ENCODE measurements around the gene ABHD12B.

DNA sequence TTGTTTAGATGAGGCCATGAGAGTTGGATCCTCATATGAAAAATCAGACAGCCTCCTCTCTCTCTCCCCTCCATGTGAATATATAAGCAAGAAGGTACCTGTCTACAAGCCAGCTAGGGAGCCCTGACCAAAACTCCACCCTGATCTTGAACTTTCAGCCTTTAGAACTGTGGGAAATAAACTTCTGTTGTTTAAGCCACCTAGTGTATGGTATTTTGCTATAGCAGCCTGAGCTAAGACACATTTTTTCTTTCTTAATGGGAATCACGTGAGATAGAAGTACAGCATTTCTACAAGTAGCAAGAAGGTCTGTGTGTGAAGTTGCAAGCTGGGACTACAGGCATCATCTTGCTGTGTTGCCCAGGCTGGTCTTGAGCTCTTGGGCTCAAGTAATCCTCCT is 16.3 kb upstream of the ABHD12B start:
- TF ChIP-seq, protein P1, sequence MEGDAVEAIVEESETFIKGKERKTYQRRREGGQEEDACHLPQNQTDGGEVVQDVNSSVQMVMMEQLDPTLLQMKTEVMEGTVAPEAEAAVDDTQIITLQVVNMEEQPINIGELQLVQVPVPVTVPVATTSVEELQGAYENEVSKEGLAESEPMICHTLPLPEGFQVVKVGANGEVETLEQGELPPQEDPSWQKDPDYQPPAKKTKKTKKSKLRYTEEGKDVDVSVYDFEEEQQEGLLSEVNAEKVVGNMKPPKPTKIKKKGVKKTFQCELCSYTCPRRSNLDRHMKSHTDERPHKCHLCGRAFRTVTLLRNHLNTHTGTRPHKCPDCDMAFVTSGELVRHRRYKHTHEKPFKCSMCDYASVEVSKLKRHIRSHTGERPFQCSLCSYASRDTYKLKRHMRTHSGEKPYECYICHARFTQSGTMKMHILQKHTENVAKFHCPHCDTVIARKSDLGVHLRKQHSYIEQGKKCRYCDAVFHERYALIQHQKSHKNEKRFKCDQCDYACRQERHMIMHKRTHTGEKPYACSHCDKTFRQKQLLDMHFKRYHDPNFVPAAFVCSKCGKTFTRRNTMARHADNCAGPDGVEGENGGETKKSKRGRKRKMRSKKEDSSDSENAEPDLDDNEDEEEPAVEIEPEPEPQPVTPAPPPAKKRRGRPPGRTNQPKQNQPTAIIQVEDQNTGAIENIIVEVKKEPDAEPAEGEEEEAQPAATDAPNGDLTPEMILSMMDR (conservative IDR thresholded peaks at IDR 0.05 in 1 of 2, IDR thresholded peaks at IDR 0.05 in 1 of 2; ENCODE audit: low read depth in 1 of 2, low read length in 2 of 2), result no peak
- no peak for TF ChIP-seq EZH2 (IDR thresholded peaks at IDR 0.05; ENCODE audit: low read length, missing control alignments)

Data from fibroblast of lung (primary cell).